GM11168 (cell line): ENCODE data around the gene TAAR1.
"Not testable (repeated sequence)": the region's sequence is repeated elsewhere in the genome, so short reads cannot be mapped to it uniquely, and the experiment has no call there.

Experiments used
- in situ Hi-C: fragments of 300-500 bp; cut with MboI; formaldehyde crosslinking; loops from one replicate; pipeline ENCODE4 v1.12.0; 2022; ENCODE audit warnings: low sequenced_read_pairs; ENCODE audit not compliant: unreplicated experiment

Gene TAAR1, protein sequence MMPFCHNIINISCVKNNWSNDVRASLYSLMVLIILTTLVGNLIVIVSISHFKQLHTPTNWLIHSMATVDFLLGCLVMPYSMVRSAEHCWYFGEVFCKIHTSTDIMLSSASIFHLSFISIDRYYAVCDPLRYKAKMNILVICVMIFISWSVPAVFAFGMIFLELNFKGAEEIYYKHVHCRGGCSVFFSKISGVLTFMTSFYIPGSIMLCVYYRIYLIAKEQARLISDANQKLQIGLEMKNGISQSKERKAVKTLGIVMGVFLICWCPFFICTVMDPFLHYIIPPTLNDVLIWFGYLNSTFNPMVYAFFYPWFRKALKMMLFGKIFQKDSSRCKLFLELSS

GRCh38 chr6:132659082-132659481, at the start of gene TAAR1:
TAAR1 (minus strand) TSS chr6:132659182; CDS start chr6:132646003, 13,179 bp downstream.
- in situ Hi-C loops: no loop called here

- in situ Hi-C loops: no loop called here
These were observed 49.8 kb upstream of the TAAR1 start for GRCh38 chr6:132708771-132709170.

DNA sequence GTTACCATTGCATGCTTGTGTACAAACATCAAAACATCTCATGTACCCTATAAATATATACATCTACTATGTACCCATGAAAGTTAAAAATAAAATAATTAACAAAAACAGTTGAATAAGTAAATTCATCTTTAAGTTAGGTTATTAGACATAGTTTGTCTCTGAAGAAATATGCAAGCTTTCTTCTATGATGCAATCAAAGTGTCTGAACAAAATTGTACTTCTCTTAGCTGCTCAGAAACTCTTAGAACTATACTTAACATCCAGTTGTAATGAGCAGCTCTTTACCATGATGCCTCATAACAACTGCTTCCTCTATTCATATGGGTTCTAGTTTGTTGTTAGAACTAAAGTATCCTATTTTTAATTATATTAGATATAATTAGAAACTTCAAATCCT, 49.0 kb upstream of the TAAR1 start:
- in situ Hi-C loops: no loop called here

- in situ Hi-C loops: not testable (repeated sequence)
These were observed 47.8 kb upstream of the TAAR1 start for GRCh38 chr6:132706756-132707155.

GRCh38 chr6:132703936-132704335, 45.0 kb upstream of the TAAR1 start:
- in situ Hi-C loops: no loop called here

GRCh38 chr6:132698608-132699007, 39.6 kb upstream of the TAAR1 start:
- in situ Hi-C loops: no loop called here

- in situ Hi-C loops: no loop called here
These were observed 36.8 kb upstream of the TAAR1 start for GRCh38 chr6:132695773-132696172.

GRCh38 chr6:132693478-132693877, 34.5 kb upstream of the TAAR1 start:
- in situ Hi-C loops: no loop called here

GRCh38 chr6:132690678-132691077, 31.7 kb upstream of the TAAR1 start:
- in situ Hi-C loops: no loop called here

GRCh38 chr6:132687306-132687705, 28.3 kb upstream of the TAAR1 start:
- in situ Hi-C loops: no loop called here

DNA sequence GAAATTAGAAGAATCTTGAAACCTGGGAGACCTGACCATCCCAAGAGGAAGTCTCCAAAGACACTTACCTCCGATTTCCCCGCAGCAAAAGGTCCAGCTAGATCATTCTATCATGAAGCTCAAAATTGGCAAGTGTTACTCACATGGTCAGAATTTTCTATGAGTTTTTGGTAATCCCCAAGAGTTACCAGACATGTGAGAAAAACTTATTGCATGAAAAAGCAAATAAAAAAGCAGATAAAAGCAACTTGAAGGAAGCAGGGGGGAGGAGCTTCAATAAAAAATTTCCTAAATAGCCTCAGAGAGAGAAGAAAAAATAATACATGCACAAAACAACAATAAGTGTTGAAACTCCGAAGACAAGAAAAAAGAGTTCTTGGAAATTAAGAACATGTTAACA, 27.5 kb upstream of the TAAR1 start:
- in situ Hi-C loops: no loop called here

DNA sequence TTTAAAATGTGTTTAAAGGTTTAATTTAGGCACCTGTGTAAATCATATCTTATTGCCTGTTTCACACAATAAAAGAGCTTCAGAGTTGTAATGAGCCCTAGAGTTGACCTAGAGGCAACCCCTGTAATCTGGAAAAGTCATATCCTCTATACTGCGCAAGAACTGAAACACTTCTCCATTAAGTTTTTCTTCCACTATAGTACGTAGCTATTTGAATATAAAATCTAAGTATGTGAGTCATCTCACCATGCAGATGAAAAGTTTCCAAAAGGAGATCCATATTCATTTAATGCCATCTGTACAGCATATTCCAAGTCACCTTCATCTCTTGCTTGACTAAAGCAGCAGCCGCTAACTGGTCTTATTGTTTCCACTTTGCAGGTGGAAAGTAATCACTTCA, 26.0 kb upstream of the TAAR1 start:
- in situ Hi-C loops: no loop called here

DNA sequence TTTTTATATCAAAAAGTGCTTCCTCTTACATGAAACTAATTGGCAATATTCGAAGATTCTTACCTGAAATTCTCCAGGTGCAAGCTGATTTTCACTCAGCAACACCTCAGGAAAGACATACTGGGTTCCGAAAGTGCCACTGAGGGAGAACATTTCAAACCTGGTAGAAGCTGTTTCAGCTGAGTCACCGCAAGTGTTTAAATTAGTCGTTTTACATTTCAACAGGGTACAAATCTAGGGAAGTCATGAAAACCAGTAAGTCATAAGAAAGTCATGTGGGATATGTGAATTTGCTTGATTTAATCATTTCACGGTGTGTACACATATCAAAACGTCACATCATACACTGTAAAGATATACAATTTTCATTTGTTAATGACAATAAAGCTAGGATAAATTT, 25.3 kb upstream of the TAAR1 start:
- in situ Hi-C loops: no loop called here

DNA sequence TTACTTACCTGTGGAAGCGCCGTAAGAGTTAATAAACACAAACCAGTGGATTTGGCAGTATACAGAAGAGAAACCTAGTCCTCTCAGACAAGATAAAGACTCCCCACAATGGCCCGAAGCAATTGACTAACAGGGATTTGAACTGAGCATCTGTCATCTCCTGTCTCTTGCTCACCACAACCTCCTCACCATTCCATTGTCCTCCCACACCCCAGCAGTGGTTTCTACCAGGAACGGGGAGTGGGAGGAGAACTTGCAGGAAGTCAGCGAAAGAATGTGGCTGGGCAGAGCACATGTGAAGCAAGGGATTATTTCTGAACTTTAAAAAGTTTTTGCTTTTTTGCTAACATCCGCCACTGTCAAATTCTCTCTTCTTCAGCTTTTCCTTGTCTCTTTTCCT, 24.6 kb upstream of the TAAR1 start:
- in situ Hi-C loops: no loop called here

- in situ Hi-C loops: not testable (repeated sequence)
These were observed 20.1 kb upstream of the TAAR1 start for GRCh38 chr6:132679094-132679493.

GRCh38 chr6:132675749-132676148, 16.8 kb upstream of the TAAR1 start:
- in situ Hi-C loops: no loop called here

DNA sequence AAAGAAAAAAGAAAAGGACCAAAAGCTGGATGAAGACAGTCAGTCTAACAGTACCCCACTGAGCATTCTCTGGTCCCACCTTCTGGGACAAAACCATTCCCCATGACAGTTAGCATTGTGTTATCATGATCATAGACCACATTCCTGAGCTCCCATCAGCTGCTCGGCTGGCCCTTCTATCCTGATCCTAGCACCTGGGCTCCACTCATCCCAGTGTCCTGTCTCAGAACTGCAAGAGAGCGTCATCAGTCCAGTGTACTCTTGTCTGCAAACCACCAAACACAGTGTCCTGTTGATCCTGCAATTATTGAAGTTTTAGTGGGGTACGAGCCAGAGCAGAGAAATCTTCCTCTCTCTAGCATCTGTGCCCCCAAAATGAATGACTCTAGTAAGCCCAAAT, 16.0 kb upstream of the TAAR1 start:
- in situ Hi-C loops: no loop called here

DNA sequence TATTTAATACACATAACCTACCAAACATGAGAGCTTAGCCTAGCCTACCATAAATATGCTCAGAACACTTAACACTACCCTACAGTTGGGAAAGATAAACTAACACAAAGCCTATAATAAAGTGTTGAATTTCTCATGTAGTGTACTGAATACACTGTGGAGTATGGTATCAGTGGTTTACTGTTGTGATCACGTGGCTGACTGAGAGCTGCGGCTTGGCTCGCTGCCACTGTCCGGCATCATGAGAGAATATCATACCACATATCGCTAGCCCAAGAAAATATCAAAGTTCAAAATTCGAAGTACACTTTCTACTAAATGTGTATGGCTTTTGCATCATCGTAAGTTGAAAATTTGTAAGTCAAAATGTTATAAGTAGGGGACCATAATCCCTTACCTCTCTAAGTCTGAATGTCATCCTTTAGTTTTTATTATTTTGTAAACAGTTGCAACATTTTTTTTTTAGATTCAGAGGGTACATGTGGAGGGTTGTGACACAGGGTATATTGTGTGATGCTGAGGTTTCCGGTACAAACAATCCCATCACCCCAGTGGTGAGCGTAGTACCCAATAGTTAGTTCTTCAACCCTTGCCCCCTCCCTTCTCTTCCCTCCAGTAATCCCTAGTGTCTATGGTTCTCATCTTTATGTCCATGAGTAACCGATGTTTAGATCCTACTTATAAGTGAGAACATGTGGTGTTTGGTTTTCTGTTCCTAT, 14.6 kb upstream of the TAAR1 start:
- in situ Hi-C loops: loop anchor here (5.0 kb wide), 1 partner anchor 94 kb away; no protein-coding TSS in a partner anchor

- in situ Hi-C loops: loop anchor here (5.0 kb wide), 1 partner anchor 96 kb away; no protein-coding TSS in a partner anchor
These were observed 12.3 kb upstream of the TAAR1 start for GRCh38 chr6:132671295-132671694.

DNA sequence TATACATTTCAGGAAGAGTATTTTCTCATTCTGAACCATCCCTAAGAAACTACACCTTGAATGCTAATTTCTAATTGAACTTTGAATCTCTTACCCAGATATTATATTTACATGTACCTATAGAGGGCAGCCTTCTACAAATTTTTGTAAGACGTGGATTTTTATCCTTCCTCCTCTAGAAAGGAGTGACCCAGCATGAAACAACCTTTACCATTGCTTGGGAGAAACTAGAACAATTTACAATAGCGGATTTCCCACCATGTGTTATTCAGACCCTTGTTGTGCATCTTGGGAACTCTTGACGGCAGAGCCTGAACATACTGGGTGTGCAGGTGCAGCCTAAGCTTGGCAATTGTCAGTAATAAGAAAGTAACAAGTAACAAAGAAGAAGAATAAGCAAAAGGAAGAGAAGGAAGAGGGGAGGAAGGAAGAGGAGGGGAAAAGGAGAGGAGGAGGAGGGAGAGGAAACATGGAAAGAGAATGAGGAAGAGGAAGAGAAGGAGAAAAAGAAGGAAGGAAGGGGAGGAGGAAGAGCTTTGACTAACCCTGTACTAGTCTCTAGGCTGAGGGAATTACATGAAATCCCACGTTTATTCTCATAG, 10.8 kb upstream of the TAAR1 start:
- in situ Hi-C loops: loop anchor here (5.0 kb wide), 1 partner anchor 98 kb away; no protein-coding TSS in a partner anchor

DNA sequence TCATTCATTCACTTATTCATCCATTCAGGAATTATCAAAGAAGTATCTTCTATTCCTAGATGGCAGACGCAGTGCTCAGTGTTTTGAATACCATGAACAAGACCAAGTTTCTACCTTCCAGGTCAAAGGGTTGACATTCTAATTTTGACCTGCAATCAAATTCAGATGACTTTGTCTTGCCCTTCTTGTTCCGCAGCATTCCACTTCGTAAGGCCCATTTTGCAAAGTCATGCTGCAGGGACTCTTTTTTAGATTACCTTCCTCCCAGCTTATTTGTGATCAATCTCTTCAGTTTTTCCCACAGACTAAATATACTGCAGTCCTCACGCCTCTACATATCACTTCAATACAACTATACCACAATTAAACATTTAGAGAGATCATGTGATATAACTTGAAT, 7.1 kb upstream of the TAAR1 start:
- in situ Hi-C loops: no loop called here
